ENCODE measurements around the gene AHNAK.

Gene AHNAK

GRCh38 chr11:62538470-62539237 is 8.0 kb downstream of the AHNAK start:
- no peak for TF ChIP-seq CTCF (conservative IDR thresholded peaks at IDR 0.05)
- H3K27ac ChIP-seq: peak overlapping the region; percentile 70

- H3K27ac ChIP-seq: no peak overlapping the region
- TF ChIP-seq CTCF (conservative IDR thresholded peaks at IDR 0.05): no peak
Observed at GRCh38 chr11:62536301-62536957, 10.2 kb downstream of the AHNAK start.

- H3K27ac ChIP-seq: no peak overlapping the region
- TF ChIP-seq CTCF (conservative IDR thresholded peaks at IDR 0.05): no peak
Observed at GRCh38 chr11:62535802-62536201, 10.8 kb downstream of the AHNAK start.

GRCh38 chr11:62534779-62535545 is 11.6 kb downstream of the AHNAK start:
- H3K27ac ChIP-seq: no peak overlapping the region
- TF ChIP-seq CTCF (conservative IDR thresholded peaks at IDR 0.05): no peak

DNA sequence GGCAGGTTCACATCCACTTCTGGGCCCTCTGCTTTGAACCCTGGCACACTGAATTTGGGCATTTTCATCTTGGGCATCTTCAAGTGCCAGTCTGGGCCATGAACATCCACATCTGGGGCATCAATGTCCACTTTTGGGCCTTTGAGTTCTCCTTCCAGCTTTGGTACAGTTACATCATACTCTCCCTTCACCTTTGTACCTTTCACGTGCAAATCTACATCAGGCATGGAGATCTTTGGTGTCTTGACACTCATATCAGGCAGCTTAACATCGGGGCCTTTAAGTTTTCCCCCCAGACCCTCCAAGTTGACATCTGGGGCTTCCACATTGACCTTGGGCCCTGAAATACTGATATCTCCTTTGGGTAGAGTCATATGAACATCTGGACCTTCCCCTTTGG is 14.5 kb downstream of the AHNAK start:
- no peak for TF ChIP-seq CTCF (conservative IDR thresholded peaks at IDR 0.05)
- H3K27ac ChIP-seq: no peak overlapping the region

GRCh38 chr11:62516736-62517371 is 29.8 kb downstream of the AHNAK start:
- no peak for TF ChIP-seq CTCF (conservative IDR thresholded peaks at IDR 0.05)
- H3K27ac ChIP-seq: no peak overlapping the region

GRCh38 chr11:62514151-62514550 is 32.5 kb downstream of the AHNAK start:
- TF ChIP-seq CTCF (conservative IDR thresholded peaks at IDR 0.05): no peak
- no peak overlapping the region for H3K27ac ChIP-seq
